GM12874 (cell line): ENCODE measurements around the gene RAB19.

Experiments
- CTCF ChIP-seq: IDR thresholded peaks from 2 replicates; pipeline ENCODE4 v1.5.1; 2011; ENCODE audit warnings: low read depth, mild to moderate bottlenecking, control low read depth, low read length, moderate library complexity; ENCODE audit not compliant: insufficient read depth

RAB19 gene, protein sequence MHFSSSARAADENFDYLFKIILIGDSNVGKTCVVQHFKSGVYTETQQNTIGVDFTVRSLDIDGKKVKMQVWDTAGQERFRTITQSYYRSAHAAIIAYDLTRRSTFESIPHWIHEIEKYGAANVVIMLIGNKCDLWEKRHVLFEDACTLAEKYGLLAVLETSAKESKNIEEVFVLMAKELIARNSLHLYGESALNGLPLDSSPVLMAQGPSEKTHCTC

GRCh38 chr7:140403878-140404564 lies at the start of gene RAB19:
RAB19 (plus strand) TSS chr7:140404058; CDS start chr7:140407647, 3,589 bp downstream.
- no peak for TF ChIP-seq CTCF

- TF ChIP-seq CTCF: no peak
Measured at GRCh38 chr7:140358024-140358411, 45.8 kb upstream of the RAB19 start.

- TF ChIP-seq CTCF: no peak
Measured at GRCh38 chr7:140358412-140359051, 45.3 kb upstream of the RAB19 start.

- no peak for TF ChIP-seq CTCF
Measured at GRCh38 chr7:140360697-140361229, 43.1 kb upstream of the RAB19 start.

- TF ChIP-seq CTCF: no peak
Measured at GRCh38 chr7:140364819-140365218, 39.0 kb upstream of the RAB19 start.

DNA sequence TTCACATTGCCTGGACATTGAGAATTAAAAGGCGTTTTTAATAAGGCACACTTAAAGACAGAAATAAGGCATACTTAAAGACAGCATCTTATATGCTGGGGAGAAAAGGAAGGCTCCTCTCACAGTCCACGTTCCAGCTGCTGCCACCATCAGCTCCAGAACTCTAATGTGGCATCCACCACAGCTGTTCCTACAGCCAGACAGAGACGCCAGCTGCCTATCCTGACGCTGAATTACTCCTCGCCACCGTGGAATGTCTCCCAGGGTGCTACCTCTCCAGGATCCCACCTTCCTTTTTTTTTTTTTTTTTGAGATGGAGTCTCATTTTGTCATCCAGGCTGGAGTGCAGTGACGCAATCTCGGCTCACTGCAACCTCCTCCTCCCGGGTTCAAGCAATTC lies 36.3 kb upstream of the RAB19 start:
- no peak for TF ChIP-seq CTCF

- TF ChIP-seq CTCF: no peak
Measured at GRCh38 chr7:140369294-140369693, 34.6 kb upstream of the RAB19 start.
